Endothelial cell of umbilical vein (primary cell): ENCODE data around the gene MED7. TPM values are rescaled to one million over a fixed set of nuclear protein-coding genes. Genes with fewer than 3 reads are reported as not detected.

ENCODE experiments used
- BruUV-seq: library from RNA; stranded (reverse); fragments of 400-500 nt; replicated peaks from 2 replicates; lab custom pipeline; 2021; lab: Mats Ljungman, UMichigan
- CTCF ChIA-PET: fragments of 300-600, 350-600 bp; sonication (Branson Sonifier 250); formaldehyde crosslinking; loops from one replicate; lab custom pipeline; 2021; ENCODE audit warnings: antibody characterized with exemption, inconsistent platforms; lab: Charles Lee
- POLR2A ChIA-PET: fragments of 300-600, 350-600 bp; sonication (Branson Sonifier 250); formaldehyde crosslinking; loops from one replicate; lab custom pipeline; 2021; ENCODE audit warnings: antibody characterized with exemption, inconsistent platforms; lab: Charles Lee
- DNase-seq: peaks from one replicate; pipeline ENCODE4 v3.0.0-alpha.2; 2011; ENCODE audit warnings: low read depth, low spot score
- FAIRE-seq: peaks from 2 replicates; lab custom pipeline; 2011; peaks lifted over from hg19 to GRCh38; lab: Jason Lieb, UNC
- H2AFZ ChIP-seq: 2 replicates; pipeline ENCODE4 v1.6.0; 2012; ENCODE audit warnings: low read depth, low read length, control low read depth, inconsistent platforms
- H3K27ac ChIP-seq: 2 replicates; pipeline ENCODE4 v1.5.1; 2011; ENCODE audit warnings: low read depth, mild to moderate bottlenecking, control low read depth, low read length, moderate library complexity; ENCODE audit not compliant: insufficient read depth
- H3K27me3 ChIP-seq, 2 experiments: 2 replicates each; pipeline versions ENCODE4 v1.6.0 to v1.6.1; 2011; ENCODE audit warnings: low read length in 2 of 2, mixed read lengths in 1 of 2; ENCODE audit not compliant: control insufficient read depth in 2 of 2, insufficient read depth in 2 of 2
- H3K36me3 ChIP-seq, 2 experiments: 2 replicates in 1 of 2; 3 replicates in 1 of 2; pipeline ENCODE4 v1.5.1; 2011; ENCODE audit warnings: low read length in 2 of 2, mild to moderate bottlenecking in 1 of 2, moderate library complexity in 1 of 2; ENCODE audit not compliant: control insufficient read depth in 2 of 2, insufficient read depth in 2 of 2; ENCODE audit errors: extremely low read depth in 1 of 2
- H3K4me1 ChIP-seq: 3 replicates; pipeline ENCODE4 v1.5.1; 2011; ENCODE audit warnings: mild to moderate bottlenecking, low read length; ENCODE audit not compliant: control insufficient read depth, insufficient read depth; ENCODE audit errors: extremely low read depth
- H3K4me2 ChIP-seq: 2 replicates; pipeline ENCODE4 v1.6.1; 2011; ENCODE audit warnings: low read length, control low read depth, mixed read lengths; ENCODE audit not compliant: insufficient read depth
- H3K4me3 ChIP-seq, 3 experiments: fragments of 200-600 bp in 1 of 3; sonication (generic), shearing (Covaris generic) in 1 of 3; replicated peaks in 1 of 3; 2 replicates each; pipeline ENCODE4 v1.5.1; 2011 to 2016; ENCODE audit warnings: control low read depth in 3 of 3, low read length in 3 of 3, mild to moderate bottlenecking in 2 of 3, inconsistent platforms in 1 of 3, low read depth in 1 of 3, moderate library complexity in 1 of 3; ENCODE audit not compliant: insufficient read depth in 1 of 3
- H3K79me2 ChIP-seq: 2 replicates; pipeline ENCODE4 v1.6.0; 2012; ENCODE audit warnings: low read length, inconsistent platforms; ENCODE audit not compliant: control insufficient read depth, insufficient read depth
- H3K9ac ChIP-seq: replicated peaks from 2 replicates; pipeline ENCODE3; 2011; ENCODE audit warnings: low read length, control low read depth; ENCODE audit not compliant: insufficient read depth; ENCODE audit errors: extremely low read depth
- H3K9me1 ChIP-seq: replicated peaks from 3 replicates; pipeline ENCODE4 v1.6.0; 2011; ENCODE audit warnings: mild to moderate bottlenecking, low read length; ENCODE audit not compliant: control insufficient read depth, insufficient read depth; ENCODE audit errors: extremely low read depth
- H3K9me3 ChIP-seq: replicated peaks from 2 replicates; pipeline ENCODE4 v1.5.1; 2012; ENCODE audit warnings: low read length, inconsistent platforms; ENCODE audit not compliant: control insufficient read depth, insufficient read depth
- H4K20me1 ChIP-seq: replicated peaks from 2 replicates; pipeline ENCODE3; 2011; ENCODE audit warnings: mild to moderate bottlenecking, low read length; ENCODE audit not compliant: control insufficient read depth, insufficient read depth; ENCODE audit errors: extremely low read depth
- CTCF ChIP-seq, 2 donors: IDR thresholded peaks; 1 replicate in 1 of 2; 2 replicates in 1 of 2; pipeline ENCODE4 v1.5.1; 2011; ENCODE audit warnings: low read length in 2 of 2, mild to moderate bottlenecking in 2 of 2, moderate library complexity in 2 of 2, control low read depth in 1 of 2, inconsistent platforms in 1 of 2, low read depth in 1 of 2; ENCODE audit not compliant: insufficient read depth in 1 of 2; ENCODE audit errors: extremely low read depth in 1 of 2
- EZH2 ChIP-seq: IDR thresholded peaks from 2 replicates; pipeline ENCODE4 v1.6.1; 2012; ENCODE audit warnings: borderline replicate concordance, low read depth, mild to moderate bottlenecking, moderate library complexity, low read length, inconsistent platforms; ENCODE audit not compliant: severe bottlenecking
- FOS ChIP-seq: IDR thresholded peaks from 2 replicates; pipeline ENCODE4 v1.6.1; 2011; ENCODE audit warnings: mild to moderate bottlenecking, low read length, moderate library complexity, borderline replicate concordance; ENCODE audit not compliant: insufficient read depth
- GATA2 ChIP-seq: IDR thresholded peaks from 2 replicates; pipeline ENCODE4 v1.7.0; 2011; ENCODE audit warnings: low read depth, mild to moderate bottlenecking, moderate library complexity, mixed read lengths, low read length; ENCODE audit not compliant: insufficient read length, insufficient read depth
- JUN ChIP-seq: IDR thresholded peaks from 2 replicates; pipeline ENCODE4 v1.6.1; 2011; ENCODE audit warnings: borderline replicate concordance, low read depth; ENCODE audit not compliant: insufficient read length, insufficient read depth
- MAX ChIP-seq: IDR thresholded peaks from 2 replicates; pipeline ENCODE4 v1.6.1; 2011; ENCODE audit not compliant: insufficient read depth, insufficient read length
- MYC ChIP-seq: IDR thresholded peaks from one replicate; pipeline ENCODE4 v1.6.1; 2011; ENCODE audit warnings: mild to moderate bottlenecking, low read depth, low read length
- POLR2A ChIP-seq: IDR thresholded peaks from 2 replicates; pipeline ENCODE4 v1.6.1; 2012; ENCODE audit warnings: low read depth, mild to moderate bottlenecking, control low read depth, low read length
- POLR2AphosphoS5 ChIP-seq: IDR thresholded peaks from 2 replicates; pipeline ENCODE4 v1.6.1; 2012; ENCODE audit warnings: low read depth, mild to moderate bottlenecking, control low read depth, low read length, moderate library complexity; ENCODE audit not compliant: insufficient read depth
- dilution Hi-C: fragments of 300-500 bp; cut with MboI; formaldehyde crosslinking; loops from one replicate; pipeline ENCODE4 v1.15.0; 2019; ENCODE audit warnings: low sequenced_read_pairs; ENCODE audit not compliant: extremely low pct_ligation_motif_present
- intact Hi-C: fragments of 100-400 bp; cut with micrococcal nuclease; formaldehyde crosslinking; loops from one replicate; pipeline ENCODE4 v1.10.0; 2022
- polyA plus RNA-seq, 4 experiments: library from polyadenylated mRNA; depleted of rRNA in 3 of 4; stranded (reverse) in 3 of 4; unstranded in 1 of 4; fragments of >200 nt; gene quantifications; 2 replicates each; pipeline versions ENCODE4 v1.2.1 to v1.2.3, GENCODE V29; 2011 to 2012; ENCODE audit warnings: missing spikeins in 1 of 4
- total RNA-seq: library from RNA; stranded (reverse); gene quantifications from 2 replicates; pipeline ENCODE4 v1.2.3, GENCODE V29; 2021

The MED7 gene
- total and polyA plus RNA-seq, 2 donors (not counting 3 experiments of a cell fraction or from before 2014, with no cell fraction given): 4.3 to 9.2 TPM

- DNase-seq (no peak), FAIRE-seq (no peak)
- H3K27me3 ChIP-seq: no peaks in the 10 kb centered on the region
- no peak overlapping the region for H3K4me3 ChIP-seq
- no peak overlapping the region for H3K27ac ChIP-seq
- H3K9me3 ChIP-seq: no peaks in the 10 kb centered on the region
- no peak overlapping the region for H2AFZ ChIP-seq
- no TSS peak for BruUV-seq
- H3K9ac ChIP-seq: no peak overlapping the region
- no peaks in the 10 kb centered on the region for H4K20me1 ChIP-seq
- dilution Hi-C loops: no loop called here
- H3K4me1 ChIP-seq: no peaks in the 10 kb centered on the region
- H3K4me2 ChIP-seq: no peak overlapping the region
- intact Hi-C loops: no loop called here
- TF ChIP-seq GATA2 (no peak), MYC (no peak), POLR2A (no peak), EZH2 (no peak), JUN (no peak), CTCF (IDR thresholded peaks at IDR 0.05; ENCODE audit: extremely low read depth in 1 of 2, insufficient read depth in 1 of 2, low read depth in 1 of 2, low read length in 2 of 2) (no peak), FOS (no peak), MAX (no peak), POLR2AphosphoS5 (no peak)
- ChIA-PET POLR2A (no interaction called here), CTCF (interaction anchor here (1.5 kb wide), 1 partner anchor 9 kb away, joined by 11 read pairs; no protein-coding TSS in a partner anchor)
- H3K9me1 ChIP-seq: no peaks in the 10 kb centered on the region
- H3K36me3 ChIP-seq: no peaks in the 10 kb centered on the region
- H3K79me2 ChIP-seq: no peaks in the 10 kb centered on the region
These were observed 14.7 kb upstream of the MED7 start for GRCh38 chr5:157157293-157157891.
